Umbilical cord (tissue), 2 donors: ENCODE results near the gene OR2A2. TPM values are rescaled to one million over a fixed set of nuclear protein-coding genes. Genes with fewer than 3 reads are reported as not detected.

ENCODE experiments used
- DNase-seq: peaks from one replicate; pipeline ENCODE4 v3.0.0-alpha.2; 2015; ENCODE audit warnings: low spot score
- total RNA-seq: library from RNA; depleted of rRNA; stranded (reverse); fragments of >200 nt; gene quantifications from one replicate; pipeline ENCODE4 v1.2.3, GENCODE V29; 2014; ENCODE audit warnings: low replicate concordance; ENCODE audit not compliant: insufficient read depth

OR2A2 gene
- total RNA-seq, 1 donor from 2014 or later = not detected

DNA sequence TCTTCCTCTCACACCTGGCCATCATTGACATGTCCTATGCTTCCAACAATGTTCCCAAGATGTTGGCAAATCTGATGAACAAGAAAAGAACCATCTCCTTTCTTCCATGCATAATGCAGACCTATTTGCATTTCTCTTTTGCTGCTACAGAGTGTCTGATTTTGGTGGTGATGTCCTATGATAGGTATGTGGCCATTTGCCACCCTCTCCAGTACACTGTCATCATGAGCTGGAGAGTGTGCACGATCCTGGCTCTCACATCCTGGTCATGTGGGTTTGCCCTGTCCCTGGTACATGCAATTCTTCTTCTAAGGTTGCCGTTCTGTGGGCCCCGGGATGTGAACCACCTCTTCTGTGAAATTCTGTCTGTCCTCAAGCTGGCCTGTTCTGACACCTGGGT, 32.8 kb downstream of the OR2A2 start:
- DNase-seq = no peak

DNA sequence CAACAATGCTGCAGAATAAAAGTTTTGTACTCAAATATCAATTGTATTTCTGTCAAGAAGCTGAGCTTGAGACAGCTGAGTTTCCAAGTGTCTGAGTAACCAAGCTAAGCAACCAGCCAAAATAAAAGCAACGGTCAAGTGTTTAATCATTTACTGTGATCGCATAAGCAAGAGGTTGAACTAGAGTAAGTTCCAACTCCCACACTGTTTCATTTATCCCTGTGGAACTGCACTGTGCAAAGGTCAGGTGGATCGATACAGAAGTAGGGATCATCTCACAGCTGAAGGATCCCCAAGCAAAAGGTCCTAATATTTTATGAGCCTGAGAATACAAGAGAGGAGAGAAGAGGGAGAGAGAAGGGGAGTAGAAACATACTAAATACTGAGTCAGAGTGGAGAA, 35.0 kb downstream of the OR2A2 start:
- DNase-seq = no peak

DNA sequence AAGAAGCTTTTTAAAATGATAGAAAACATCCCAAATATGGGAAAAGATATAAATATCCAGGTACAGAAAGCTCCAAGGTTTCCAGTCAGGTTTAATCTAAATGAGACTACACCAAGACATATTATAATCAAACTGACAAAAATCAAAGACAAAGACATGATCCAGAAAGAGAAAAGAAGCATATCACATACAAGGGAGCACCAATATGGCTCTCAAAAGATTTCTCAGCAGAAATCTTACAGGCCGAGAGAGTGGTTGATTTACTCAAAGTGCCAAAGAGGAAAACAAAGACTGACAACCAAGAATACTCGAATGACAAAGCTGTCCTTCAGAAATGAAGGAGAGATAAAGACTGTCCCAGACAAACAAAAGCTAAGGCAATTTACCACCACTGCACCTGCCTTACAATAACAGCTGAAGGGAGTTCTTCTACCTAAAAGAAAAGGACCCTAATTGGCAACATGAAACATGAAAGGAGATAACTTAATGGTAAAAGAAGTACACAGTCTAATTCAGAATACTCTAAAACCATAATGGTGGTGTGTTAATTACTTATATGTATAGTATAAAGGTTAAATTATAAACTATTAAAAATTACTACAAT, 38.9 kb downstream of the OR2A2 start:
- no peak for DNase-seq

DNA sequence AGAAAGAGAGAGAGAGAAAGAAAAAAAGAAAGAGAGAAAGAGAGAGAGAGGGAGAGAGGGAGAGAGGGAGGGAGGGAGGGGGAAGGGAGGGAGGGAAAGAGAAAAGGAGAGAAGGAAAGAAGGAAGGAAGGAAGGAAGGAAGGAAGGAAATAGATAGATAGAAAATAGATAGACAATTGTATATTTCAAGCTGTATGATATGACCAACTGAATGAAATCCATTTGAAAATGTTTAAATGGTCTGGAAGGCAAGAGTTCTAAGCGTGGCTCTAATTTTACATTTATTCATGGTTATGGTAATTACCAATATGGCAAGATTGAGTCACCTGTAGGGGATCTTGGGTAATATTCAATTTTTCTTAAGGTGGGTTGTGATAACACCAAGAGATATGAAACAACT, 49.5 kb downstream of the OR2A2 start:
- no peak for DNase-seq

Other genes starting within 250 kb of the OR2A2 start
- 67.7 TPM for gene TCAF1, start 207.4 kb upstream of the OR2A2 start, total RNA-seq
- 2.9 TPM for gene OR2F2, start 174.3 kb upstream of the OR2A2 start, total RNA-seq
- 2.6 TPM for gene OR2F1, start 154.7 kb upstream of the OR2A2 start, total RNA-seq
- 4.3 TPM for gene OR6B1, start 109.3 kb upstream of the OR2A2 start, total RNA-seq
- gene OR2A5, start 60.6 kb upstream of the OR2A2 start, total RNA-seq = 3.6 TPM
- 7.9 TPM for gene OR2A25, start 39.8 kb upstream of the OR2A2 start, total RNA-seq
- 6.5 TPM for gene OR2A12, start 23.3 kb upstream of the OR2A2 start, total RNA-seq
- gene OR2A14, start 13.6 kb downstream of the OR2A2 start, total RNA-seq = 3.4 TPM
- 17.8 TPM for gene CTAGE4, start 73.9 kb downstream of the OR2A2 start, total RNA-seq
- gene ARHGEF35, start 86.2 kb downstream of the OR2A2 start, total RNA-seq = 1.9 TPM
- 0.48 TPM for gene OR2A42, start 130.0 kb downstream of the OR2A2 start, total RNA-seq
- gene OR2A7, start 155.2 kb downstream of the OR2A2 start, total RNA-seq = not detected
- gene CTAGE8, start 159.7 kb downstream of the OR2A2 start, total RNA-seq = 17.1 TPM
- 6.3 TPM for gene OR2A1, start 202.8 kb downstream of the OR2A2 start, total RNA-seq
- 5.3 TPM for gene ARHGEF5, start 245.8 kb downstream of the OR2A2 start, total RNA-seq